GM19351 (cell line): Measurements from ENCODE around the gene CS.
"Not testable (repeated sequence)": the region's sequence is repeated elsewhere in the genome, so short reads cannot be mapped to it uniquely, and the experiment has no call there.

Experiments used
- ATAC-seq: cut with Tn5 transposase; IDR thresholded peaks from one replicate; pipeline ENCODE4 v1.9.1; 2021; ENCODE audit warnings: mild to moderate bottlenecking, moderate library complexity; ENCODE audit not compliant: unreplicated experiment

Gene CS

DNA sequence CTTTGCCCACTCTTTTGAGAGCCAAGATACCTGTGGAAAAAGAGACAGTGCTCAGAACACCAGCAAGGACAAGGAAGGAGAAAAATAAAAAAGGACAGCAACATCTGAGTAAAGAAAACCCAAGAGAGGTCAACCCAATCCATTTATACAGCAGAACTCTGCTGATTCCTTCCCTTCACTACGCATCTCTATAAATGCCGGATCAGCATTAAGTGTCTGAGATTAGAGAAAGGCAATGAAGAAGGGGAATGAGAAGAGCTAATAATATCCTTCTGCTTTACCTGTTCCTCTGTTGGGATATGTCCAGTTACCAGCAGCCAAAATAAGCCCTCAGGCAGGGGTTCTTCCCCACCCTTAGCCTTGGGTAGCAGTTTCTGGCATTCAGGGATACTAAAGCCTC is 17.6 kb downstream of the CS start:
- ATAC-seq, result no peak

DNA sequence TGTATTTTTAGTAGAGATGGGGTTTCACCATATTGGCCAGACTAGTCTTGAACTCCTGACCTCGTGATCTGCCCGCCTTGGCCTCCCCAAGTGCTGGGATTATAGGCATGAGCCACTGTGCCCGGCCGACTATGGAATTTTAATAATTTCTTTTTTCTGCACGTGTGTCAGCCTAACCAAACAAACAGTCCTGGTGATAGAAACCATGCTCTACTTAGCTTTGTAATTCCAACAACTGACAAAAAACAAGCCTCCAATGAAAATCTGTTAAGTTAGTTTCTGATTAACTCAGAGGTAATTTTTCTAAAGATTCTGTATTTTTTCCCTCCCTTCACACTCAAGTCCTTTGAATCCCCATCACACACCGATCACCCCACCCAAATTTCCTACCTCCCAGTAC is 18.1 kb downstream of the CS start:
- no peak for ATAC-seq

DNA sequence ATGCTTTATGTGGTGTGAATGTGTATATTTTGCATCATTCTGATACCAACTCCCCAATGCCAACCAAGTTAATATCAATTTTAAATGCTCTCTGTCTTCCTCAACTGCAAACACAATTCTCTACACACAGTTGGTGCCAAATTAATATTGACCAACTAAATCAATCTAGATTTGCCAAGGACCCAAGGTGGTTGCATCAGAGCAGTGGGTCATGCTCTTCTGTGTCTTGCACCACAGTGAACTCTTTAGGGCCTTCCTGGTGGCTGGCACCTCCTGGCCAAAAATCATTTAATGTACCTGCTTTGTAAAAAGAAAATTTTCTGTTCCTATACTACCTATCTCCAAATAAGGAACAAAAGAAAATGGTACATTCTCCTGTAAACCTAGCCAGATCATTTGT is 19.3 kb downstream of the CS start:
- no peak for ATAC-seq

DNA sequence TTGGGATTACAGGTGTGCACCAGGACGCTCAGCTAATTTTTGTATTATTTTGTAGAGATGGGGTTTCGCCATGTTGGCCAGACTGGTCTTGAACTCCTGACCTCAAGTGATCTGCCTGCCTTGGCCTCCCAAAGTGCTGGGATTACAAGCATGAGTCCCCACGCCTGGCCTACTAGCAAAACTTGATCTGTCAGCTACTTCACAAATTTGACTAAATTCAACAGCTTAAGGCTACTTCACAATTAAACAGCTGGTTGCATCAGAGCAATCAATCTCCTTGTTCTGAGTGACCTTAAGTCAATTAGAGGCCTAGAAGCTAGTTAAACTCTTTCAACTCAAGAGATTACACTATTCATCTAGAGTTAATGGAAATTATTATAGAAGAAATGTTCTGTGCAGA is 21.2 kb downstream of the CS start:
- no peak for ATAC-seq

DNA sequence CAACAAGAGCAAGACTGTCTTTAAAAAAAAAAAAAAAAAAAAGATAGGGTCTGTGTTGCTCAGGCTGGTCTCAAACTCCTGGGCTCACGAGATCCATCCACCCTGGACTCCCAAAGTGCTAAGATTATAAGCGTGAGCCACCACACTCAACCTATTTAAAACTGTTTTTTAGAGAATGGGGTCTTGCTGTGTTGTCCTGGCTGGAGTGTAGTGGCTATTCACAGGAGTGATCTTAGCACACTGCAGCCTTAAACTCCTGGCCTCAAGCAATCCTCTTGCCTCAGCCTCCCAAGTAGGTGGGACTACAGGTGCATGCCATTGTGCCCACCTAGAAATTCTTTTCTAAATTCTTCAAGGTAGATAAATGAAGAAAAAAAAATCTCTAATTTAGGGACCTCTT is 25.8 kb downstream of the CS start:
- ATAC-seq, result no peak

DNA sequence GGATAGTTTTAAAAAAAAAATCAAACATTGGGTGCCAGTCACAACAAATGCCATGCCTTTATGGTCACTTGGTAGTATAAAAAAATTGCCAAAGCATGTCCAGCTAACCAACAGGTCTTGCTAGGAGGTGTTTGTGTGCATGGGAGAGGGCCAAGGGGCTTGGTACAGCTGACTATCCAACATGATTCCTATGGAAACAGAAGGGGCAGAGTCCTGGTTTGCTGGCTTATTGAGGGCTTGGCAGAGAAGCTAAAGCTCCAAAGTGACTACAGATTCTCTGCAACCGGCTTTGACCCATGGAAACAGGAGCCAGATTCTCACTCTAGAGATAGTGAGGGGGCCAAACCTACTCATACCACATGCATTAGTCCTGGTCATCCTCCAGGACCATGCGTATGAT is 27.7 kb downstream of the CS start:
- ATAC-seq, result not testable (repeated sequence)

DNA sequence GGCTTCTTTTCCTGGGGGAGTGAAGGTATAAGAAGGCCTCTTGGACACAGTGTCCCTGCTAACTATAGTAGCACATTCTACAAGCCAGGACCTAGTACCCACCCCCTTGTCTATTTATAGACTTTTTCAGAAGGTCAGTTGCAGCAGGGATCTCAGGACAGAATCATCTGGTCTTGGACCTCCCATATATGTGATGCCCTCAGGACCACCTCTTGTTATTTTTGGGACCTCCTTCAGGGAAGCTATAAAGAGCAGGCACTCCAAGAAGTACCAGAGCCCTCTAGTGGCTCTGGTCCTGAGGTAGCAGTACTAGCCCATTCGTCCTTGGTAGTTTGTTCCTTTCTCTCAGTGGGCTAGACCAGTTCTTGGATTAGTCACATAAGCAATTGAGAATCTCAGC is 29.1 kb downstream of the CS start:
- no peak for ATAC-seq

DNA sequence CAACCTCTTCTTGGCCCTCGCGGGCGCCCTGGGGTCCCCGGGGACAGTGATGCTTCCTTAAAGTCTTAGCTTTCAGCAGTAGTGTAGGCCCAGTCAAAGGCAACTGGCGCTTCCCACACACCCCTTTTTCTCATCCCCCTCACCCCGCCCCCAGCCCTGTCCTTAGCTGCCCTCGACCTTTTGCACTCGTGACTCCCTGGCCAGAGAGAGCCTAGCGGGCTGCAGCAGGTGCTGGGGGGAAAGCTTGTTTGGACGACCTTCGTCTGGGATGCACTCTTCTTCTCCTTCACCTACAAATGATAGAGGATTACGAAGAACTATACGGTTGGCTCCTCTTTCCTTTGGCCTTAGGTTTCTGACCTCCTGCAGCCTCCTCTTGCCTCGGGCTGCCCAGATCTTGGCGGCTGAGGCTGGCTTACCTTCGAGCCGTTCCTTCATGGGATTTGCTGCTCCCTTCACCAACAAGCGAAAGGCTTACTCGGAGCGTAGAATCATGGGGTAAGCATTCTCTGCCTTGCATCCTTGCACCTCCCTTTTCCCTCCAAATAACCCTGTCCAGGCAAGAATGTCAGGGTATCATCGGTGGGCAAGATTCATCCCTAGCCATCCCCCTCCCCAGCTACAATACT is 32.6 kb downstream of the CS start:
- peak; percentile 7 for ATAC-seq

DNA sequence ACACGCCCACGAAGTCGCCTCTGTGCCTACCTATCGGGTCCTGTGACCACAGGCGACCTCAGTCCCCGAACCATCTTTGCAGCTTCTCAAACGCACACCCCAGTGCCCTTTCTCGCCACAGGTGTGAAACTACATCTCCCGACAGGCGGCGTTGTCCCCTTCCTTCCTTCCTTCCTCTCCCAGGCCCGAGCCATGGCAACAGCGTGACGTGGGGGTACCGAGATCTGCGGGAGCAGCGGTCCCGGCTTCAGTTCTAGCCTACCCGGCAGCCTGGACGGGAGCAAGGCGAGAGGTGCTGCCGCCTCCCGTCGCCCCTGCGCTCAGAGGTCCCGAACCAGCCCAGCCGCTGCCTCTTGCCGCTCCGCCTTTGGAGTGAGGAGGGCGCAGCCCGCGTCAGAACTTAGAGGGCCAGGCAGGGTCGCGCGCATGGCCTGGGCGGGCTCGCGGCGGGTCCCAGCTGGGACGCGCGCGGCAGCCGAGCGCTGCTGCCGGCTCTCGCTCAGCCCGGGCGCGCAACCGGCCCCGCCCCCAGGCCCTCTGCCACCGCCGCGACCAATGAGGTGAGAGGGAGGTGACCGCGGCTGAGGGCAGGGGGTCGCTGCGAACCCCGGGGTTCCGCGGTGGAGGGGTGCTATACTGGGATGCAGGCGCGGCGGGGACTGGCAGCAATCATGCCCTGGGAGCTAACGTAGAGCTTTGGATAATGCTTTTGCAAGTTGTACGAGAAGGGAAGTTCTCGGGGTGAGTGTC is 33.3 kb downstream of the CS start, which contains the start of gene COQ10A:
Gene COQ10A (plus strand): TSS at position 250 of the 750 bp plus-strand sequence. CDS start 177 bp downstream, at position 427.
- peak; percentile 88 for ATAC-seq

DNA sequence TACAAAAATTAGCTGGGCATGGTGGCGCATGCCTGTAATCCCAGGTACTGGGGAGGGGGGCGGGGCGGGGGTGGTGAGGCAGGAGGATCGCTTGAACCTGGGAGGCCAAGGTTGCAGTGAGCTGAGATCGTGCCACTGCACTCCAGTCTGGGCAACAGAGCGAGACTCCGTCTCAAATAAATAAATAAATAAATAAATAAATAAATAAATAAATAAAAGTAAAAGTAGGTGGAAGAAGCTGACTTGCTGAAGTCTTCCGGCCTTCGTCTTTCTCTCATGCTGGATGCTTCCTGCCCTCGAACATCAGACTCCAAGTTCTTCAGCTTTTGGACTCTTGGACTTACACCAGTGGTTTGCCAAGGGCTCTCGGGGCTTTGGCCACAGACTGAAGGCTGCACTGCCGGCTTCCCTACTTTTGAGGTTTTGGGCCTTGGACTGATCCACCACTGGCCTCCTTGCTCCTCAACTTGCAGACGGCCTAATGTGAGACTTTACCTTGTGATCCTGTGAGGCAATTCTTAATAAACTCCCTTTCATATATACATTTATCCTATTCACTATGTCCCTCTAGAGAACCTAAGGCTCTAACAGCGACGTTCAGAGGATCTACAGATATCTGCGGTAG is 34.0 kb downstream of the CS start:
- ATAC-seq, result not testable (repeated sequence)

DNA sequence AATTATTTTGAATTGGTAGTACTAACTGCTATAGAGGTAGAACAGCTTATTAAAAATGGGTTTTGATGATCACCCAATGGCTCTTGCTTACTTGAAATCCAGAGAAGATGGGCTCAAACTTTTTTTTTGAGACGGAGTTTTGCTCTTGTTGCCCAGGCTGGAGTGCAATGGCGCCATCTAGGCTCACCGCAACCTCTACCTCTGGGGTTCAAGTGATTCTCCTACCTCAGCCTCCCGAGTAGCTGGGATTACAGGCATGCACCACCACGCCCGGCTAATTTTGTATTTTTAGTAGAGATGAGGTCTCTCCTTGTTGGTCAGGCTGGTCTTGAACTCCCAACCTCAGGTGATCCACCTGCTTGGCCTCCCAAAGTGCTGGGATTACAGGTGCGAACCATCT is 37.2 kb downstream of the CS start:
- not testable (repeated sequence) for ATAC-seq

DNA sequence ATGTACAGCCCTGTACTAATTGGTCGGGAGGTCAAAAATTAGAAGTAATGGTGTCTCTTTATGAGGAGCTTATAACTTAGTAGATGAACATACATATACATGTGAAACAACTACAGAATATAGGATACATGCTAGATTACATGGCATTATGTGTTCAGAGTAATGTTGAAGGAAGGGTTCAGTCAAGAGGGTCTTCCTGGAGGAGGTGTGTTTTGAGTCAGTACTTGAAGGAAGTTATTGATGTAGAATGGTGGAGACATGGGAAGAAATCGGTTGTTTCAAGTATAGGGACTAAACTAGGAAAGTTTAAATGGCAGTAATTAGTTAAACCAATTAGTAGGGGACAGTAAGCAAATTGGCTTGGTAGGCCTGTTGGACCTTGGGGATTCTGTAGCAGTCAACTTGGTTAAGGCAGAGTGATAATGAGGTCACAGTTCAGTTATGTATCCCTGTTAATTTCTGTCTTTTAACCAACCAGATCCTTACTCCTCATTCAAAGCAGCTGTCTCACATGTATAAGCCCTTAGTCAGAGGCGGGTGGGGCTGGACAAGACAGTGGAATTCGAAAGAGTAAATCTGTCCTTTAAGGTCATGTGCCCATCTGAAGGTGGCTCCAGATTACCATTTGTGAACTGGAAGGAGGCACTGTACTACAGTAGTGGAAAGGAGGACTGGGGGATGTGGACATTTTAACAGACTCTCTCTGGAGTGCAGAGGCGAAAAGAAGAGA is 38.5 kb downstream of the CS start:
- no peak for ATAC-seq

DNA sequence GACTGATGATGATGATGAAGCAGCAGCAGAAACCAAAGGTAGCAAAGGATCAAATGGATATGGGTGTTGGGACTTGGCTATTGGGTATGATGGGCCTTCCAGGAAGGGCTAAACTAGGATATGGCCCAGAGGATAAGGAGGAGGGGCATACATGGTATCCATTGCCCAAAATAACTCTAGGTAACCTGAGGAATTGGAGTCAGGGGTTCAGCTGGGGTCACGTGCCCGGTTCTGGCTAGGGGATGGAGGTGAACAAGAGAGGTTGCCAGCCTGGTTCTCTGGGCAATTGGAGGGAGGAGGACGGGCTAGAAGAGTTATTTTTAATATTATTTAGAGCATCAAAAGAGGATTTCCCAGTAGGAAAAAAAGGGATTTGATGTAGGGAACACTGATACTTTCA is 39.2 kb downstream of the CS start:
- no peak for ATAC-seq

DNA sequence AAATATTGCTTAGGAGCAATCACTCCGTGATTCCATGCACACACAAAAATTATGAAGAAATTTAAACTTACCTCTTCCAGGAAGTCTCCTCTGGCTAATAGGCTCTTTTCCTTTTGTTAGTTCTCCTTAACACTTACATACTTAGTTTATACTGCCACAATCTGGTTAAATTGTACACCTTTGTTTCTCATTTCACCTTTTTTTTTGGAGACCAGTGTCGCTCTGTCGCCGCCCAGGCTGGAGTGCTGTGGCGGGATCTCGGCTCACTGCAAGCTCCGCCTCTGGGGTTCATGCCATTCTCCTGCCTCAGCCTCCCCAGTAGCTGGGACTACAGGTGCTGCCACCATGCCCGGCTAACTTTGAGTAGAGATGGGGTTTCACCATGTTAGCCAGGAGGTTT is 39.8 kb downstream of the CS start:
- no peak for ATAC-seq

DNA sequence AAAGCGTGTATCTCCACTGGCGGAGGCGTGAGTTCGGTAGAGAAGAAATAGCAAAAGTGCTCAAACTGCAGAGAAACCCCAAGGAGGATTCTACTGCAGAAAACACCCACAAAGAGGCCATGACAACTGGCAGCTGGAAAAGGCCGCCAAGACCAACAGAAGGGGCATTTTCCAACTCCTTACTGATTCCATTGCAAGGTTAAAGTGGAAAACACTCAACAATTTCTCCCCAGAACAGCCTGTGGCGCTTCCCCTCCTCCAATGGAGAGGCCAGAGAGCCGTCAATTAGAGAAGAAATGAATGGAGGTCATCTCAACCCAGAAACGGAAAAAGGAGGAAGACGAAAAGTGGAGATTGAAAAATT is 41.3 kb downstream of the CS start:
- ATAC-seq, result peak; percentile 9

DNA sequence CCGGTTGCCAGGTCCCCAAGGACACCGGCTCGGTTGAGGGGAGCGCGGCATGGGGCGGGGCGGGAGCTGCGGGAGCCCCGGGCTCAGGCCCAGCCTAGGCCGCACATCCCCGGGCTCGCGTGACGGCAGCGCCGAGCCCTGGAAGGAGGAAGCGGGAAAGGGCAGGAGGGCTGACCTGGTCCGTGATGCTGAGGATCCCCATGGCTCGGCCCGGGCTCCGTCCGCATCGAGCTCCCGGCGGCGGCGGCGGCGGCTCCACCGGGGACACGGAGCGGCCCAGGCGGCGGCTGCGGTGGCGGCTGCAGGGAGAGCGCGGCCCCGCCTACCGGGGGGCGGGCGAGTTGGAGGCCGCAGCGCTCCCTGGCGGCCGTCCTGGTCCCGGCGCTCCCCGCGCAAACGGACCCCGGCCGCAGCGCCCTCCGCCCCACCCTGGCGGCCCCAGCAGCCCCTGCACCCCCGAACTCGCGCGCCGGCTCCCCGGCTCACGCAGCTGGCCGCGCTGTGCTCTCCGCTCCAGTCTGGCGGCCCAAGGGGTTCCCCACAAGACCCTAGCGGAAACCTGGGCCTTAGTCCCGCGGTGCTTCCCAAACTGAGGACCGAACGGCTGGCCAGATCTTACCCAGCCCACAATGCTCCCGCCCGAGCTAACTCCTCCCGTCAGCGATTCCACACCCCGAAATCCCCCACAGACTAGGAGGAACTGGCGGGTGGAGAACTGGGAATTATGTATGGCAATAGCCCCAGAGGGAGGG is 41.9 kb downstream of the CS start, which contains the start of gene ANKRD52:
Gene ANKRD52 (minus strand): TSS at position 317 of the 752 bp plus-strand sequence. CDS start 115 bp downstream, at position 202.
- peak; percentile 92 for ATAC-seq

DNA sequence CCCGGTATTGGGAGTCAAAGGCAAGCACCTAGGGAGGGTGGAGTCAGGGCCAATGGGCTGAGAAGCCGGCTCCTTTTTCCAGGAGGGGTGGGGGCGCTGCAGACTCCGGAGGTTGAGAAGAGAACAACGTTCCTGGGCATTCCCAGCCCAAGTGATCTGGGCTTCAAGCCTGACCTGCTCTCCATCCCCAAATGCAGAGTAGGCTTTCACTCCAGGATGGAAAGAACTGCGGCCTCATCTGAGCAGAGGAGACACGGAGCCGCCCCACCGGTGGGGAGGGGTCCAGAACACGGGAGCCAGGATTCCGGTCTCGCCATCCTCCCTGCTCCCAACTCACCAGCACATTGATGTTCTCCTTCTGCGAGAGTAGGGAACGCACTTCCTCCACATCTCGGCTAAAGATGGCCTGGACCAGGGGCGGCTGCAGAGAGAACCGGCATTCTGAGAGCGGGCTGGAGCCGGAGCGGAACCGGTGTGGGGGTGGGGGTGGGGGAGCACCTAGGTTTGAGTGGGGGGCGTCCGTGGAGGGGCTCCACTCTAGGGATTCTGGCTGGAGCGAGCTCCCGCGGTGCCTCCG is 42.6 kb downstream of the CS start:
- peak; percentile 16 for ATAC-seq

DNA sequence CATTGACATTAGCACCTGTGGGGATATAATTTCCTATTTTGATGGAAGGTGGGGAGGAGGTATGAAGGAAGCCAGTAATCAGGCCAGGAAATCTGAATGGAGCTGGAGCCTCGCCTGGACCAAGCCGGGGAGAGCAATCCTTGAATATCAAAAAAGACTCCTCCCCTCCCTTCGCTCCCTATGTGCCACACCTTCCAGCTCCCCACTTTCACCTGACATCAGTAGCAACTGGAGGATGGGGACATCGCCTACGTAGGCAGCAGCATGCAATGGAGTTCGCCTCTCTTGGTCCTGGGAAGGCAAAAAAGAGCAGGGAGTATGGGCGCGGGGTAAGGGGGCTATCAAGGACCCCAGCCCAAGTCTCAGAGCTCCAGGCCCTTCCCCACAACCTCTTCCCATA is 43.1 kb downstream of the CS start:
- ATAC-seq, result no peak

DNA sequence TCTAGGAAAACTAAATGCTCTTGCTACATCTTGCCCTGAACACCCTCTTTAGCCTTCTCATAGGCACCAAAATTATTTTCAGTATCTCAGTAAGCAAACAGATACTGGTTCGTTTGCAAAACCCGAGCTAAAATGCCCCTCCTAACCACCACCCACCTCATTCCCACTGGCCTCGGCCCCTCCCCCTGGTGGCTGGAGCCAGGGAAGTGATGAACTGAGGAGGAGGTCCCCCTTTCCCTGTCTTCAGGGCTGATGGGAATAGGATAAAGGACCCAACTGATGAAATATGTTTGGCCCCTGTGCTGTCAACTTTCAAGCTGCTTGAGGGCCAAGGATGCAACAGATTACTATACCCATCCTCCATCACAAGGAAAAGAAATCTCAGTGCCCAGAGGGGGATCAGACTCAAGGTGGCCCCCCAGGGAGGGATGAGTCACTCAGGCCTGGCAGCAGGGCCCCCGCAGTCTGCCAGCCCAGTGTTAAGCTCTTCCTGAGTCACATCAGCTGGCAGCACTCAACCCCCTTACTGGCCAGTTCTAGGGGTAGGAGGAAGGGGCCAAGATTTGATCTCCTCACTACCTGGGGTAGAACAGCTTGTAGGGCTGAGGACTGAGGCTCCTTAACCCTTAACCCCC is 43.7 kb downstream of the CS start:
- ATAC-seq, result no peak

DNA sequence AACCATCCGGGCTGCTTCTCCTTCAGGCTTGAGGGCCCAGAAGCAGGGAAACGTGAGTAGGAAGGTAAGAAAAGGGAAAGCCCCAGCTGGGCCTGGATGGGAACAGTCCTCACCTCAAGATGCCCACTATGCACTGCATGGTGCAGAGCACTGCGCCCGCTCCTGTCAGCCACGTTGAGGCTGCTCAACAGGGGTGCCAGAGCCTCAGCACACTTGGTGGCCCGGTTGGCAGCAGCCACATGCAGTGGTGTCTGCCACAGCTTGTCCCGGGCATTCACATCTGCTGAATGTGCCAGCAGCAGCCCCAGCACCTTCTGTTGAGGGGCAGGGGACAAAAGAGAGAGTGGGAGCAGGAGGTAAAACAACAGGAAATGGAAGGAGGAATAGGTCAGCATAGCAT is 44.5 kb downstream of the CS start:
- no peak for ATAC-seq
